Smooth muscle cell (in vitro differentiated cells): Measurements from ENCODE around the gene RAB38. TPM values are rescaled to one million over a fixed set of nuclear protein-coding genes. Genes with fewer than 3 reads are reported as not detected.

ENCODE experiments used
- DNase-seq: peaks from one replicate; lab custom pipeline; 2025; ENCODE audit not compliant: unreplicated experiment; lab: John Stamatoyannopoulos, UW
- H2AFZ ChIP-seq: fragments of 200-600 bp; sonication (generic); 2 replicates; pipeline ENCODE4 v1.6.0; 2016; ENCODE audit warnings: antibody characterized with exemption, low read depth, mild to moderate bottlenecking
- H3F3A ChIP-seq: fragments of 200-600 bp; sonication (generic); 2 replicates; pipeline ENCODE4 v1.6.0; 2017; ENCODE audit warnings: antibody characterized with exemption, low read depth
- H3K27ac ChIP-seq: fragments of 200-600 bp; sonication (generic); 2 replicates; pipeline ENCODE4 v1.5.1; 2016; ENCODE audit warnings: low read depth, mild to moderate bottlenecking
- H3K27me3 ChIP-seq: fragments of 200-600 bp; sonication (generic); 2 replicates; pipeline ENCODE4 v1.6.1; 2016; ENCODE audit warnings: low read depth, mild to moderate bottlenecking
- H3K36me3 ChIP-seq: fragments of 200-600 bp; sonication (generic); 2 replicates; pipeline ENCODE4 v1.5.1; 2016; ENCODE audit warnings: low read depth
- H3K4me1 ChIP-seq: fragments of 200-600 bp; sonication (generic); 2 replicates; pipeline ENCODE4 v1.5.1; 2016; ENCODE audit warnings: low read depth
- H3K4me2 ChIP-seq: fragments of 200-600 bp; sonication (generic); 2 replicates; pipeline ENCODE4 v1.6.0; 2016; ENCODE audit warnings: mild to moderate bottlenecking
- H3K4me3 ChIP-seq: fragments of 200-600 bp; sonication (generic); 2 replicates; pipeline ENCODE4 v1.5.1; 2016; ENCODE audit warnings: mild to moderate bottlenecking
- H3K79me2 ChIP-seq: fragments of 200-600 bp; sonication (generic); 2 replicates; pipeline ENCODE4 v1.6.0; 2016; ENCODE audit warnings: low read depth, mild to moderate bottlenecking
- H3K9ac ChIP-seq: fragments of 200-600 bp; sonication (generic); 2 replicates; pipeline ENCODE4 v1.6.0; 2016; ENCODE audit warnings: low read depth
- H3K9me3 ChIP-seq: fragments of 200-600 bp; sonication (generic); replicated peaks from 2 replicates; pipeline ENCODE4 v1.5.1; 2016; ENCODE audit warnings: low read depth
- H4K20me1 ChIP-seq: fragments of 200-600 bp; sonication (generic); 2 replicates; pipeline ENCODE4 v1.6.0; 2016; ENCODE audit warnings: low read depth
- WGBS: methylation state at CpG from one replicate; pipeline ENCODE4 v1.1.7; 2016; ENCODE audit warnings: low lambda C conversion rate; 5-methylcytosine and 5-hydroxymethylcytosine counted together
- polyA plus RNA-seq: library from polyadenylated mRNA; unstranded; fragments of >200 nt; fragmentation: Nextera tagmentation; extraction: Ambion mirVana; gene quantifications from 2 replicates; pipeline ENCODE4 v1.2.1, GENCODE V29; 2016
- total RNA-seq: library from RNA; depleted of rRNA; stranded (reverse); fragments of >200 nt; gene quantifications from 2 replicates; pipeline ENCODE4 v1.2.3, GENCODE V29; 2014
- TF ChIP-seq, protein P1 (sequence below): fragments of 200-600 bp; sonication (generic); IDR thresholded peaks from 2 replicates; pipeline ENCODE4 v1.5.1; 2017; ENCODE audit warnings: borderline replicate concordance, mild to moderate bottlenecking, antibody characterized with exemption; ENCODE audit not compliant: insufficient read depth, poor library complexity, severe bottlenecking

Gene RAB38
- total and polyA plus RNA-seq, 2 experiments from 2014 or later: 1.9 to 8.4 TPM

DNA sequence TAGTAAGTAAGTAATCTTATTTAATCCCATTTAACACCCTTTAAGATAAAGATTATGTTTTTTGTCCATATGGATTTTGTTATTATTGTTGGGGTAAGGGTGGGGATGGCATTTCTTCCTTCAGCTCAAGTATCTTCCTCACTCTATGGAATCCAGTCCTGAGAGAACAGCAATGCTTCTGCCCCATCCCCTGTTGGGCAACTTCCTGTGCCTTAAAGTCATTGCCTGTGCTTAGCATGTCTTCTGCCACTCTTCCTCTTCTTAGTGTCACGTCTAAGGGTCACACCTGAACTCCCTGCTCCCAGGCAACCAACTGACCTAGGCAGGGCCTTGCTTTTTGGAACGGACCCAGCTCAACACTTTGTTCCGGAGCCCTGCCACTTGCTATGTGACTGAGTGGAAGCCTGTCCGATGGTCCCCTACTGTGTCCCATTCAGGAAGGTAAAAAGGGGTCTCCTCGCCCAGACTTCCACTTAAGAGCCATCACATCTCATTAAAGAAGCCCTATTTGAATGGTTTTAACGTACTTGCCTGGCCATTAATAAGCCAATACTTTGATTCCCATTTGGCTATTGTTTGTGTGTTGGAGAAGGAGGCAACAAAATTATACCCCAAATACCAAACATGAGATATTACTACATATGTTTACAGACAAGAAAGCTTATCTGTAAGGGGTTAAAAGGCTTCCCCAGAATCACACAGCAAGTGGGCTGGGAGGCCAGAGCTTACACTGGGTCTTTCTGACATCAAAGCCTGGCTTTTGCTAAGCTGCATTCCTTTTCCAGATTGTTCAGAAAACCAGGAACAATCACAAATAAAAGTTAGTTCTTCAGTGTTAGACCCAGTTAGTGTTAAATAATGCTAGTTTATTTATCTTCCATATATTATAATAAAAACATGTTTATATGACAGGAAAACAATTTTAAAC, 59.2 kb downstream of the RAB38 start:
- Histone ChIP-seq H3K27ac (no peak overlapping the region), H3K4me2 (no peak overlapping the region), H3K27me3 (no peaks in the 10 kb centered on the region), H3K79me2 (no peaks in the 10 kb centered on the region), H3F3A (no peaks in the 10 kb centered on the region), H3K36me3 (no peaks in the 10 kb centered on the region), H3K4me1 (peaks cover 19% of the 10 kb centered on the region), H3K4me3 (no peak overlapping the region), H2AFZ (no peak overlapping the region), H3K9ac (no peak overlapping the region), H3K9me3 (no peaks in the 10 kb centered on the region), H4K20me1 (no peaks in the 10 kb centered on the region)
- 86% methylated on average over 6 of the region's 6 CpGs for WGBS
- TF ChIP-seq, protein P1, sequence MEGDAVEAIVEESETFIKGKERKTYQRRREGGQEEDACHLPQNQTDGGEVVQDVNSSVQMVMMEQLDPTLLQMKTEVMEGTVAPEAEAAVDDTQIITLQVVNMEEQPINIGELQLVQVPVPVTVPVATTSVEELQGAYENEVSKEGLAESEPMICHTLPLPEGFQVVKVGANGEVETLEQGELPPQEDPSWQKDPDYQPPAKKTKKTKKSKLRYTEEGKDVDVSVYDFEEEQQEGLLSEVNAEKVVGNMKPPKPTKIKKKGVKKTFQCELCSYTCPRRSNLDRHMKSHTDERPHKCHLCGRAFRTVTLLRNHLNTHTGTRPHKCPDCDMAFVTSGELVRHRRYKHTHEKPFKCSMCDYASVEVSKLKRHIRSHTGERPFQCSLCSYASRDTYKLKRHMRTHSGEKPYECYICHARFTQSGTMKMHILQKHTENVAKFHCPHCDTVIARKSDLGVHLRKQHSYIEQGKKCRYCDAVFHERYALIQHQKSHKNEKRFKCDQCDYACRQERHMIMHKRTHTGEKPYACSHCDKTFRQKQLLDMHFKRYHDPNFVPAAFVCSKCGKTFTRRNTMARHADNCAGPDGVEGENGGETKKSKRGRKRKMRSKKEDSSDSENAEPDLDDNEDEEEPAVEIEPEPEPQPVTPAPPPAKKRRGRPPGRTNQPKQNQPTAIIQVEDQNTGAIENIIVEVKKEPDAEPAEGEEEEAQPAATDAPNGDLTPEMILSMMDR: no peak
- DNase-seq: no peak

DNA sequence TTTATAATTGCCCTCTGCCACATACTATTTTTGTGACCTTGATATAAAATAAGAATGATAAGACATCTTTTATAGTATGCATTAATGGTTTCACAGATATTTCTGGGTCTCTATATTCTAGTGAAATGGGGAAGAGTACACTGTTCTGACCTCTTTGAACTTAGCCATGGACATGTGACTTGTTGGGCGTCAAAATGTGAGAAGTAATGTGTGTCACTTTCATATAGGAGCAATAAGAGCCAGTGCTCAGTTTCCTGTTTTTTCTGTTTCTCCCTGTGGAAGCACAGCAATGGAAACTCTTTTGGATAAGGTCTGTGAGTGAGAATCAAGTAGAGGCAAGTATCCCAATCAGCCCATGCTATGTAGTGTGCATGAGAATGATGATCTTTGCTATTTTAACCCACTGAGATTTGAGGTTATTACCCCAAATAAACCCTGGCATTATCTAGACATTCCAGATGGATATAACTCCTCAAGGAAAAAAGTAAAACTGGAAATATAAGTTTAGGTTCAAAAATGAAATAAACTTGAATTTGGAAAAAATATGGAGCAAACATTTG, 60.7 kb downstream of the RAB38 start:
- Histone ChIP-seq H3K4me3 (no peak overlapping the region), H3K27ac (no peak overlapping the region), H3K9ac (no peak overlapping the region), H3K4me1 (peaks cover 19% of the 10 kb centered on the region), H3F3A (no peaks in the 10 kb centered on the region), H3K9me3 (no peaks in the 10 kb centered on the region), H3K4me2 (no peak overlapping the region), H3K79me2 (no peaks in the 10 kb centered on the region), H4K20me1 (no peaks in the 10 kb centered on the region), H2AFZ (no peak overlapping the region), H3K36me3 (no peaks in the 10 kb centered on the region), H3K27me3 (no peaks in the 10 kb centered on the region)
- WGBS: 100% methylated on average over 1 of the region's 1 CpG
- no peak for DNase-seq
- TF ChIP-seq, protein P1: no peak

DNA sequence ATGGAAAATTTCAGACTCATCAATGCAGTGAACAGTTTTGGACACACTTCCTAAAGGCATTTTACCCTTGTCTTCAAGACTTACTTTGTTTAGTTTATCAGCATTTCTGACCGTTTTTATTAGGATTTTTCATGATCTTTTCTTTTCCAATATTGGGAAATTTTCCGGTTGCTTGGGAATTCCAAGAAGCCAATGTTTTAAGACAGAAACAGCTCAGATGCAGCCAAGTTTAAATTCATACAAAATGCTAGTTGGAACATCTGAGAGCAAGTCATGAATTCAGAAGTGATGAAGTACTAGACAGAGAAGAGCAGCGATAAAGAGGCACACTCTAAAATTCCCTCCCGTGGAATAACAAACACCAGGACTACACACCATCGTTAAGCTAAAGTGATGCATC, 68.6 kb downstream of the RAB38 start:
- H3K4me3 ChIP-seq: no peak overlapping the region

More for the DNA sequence above, 68.6 kb downstream of the RAB38 start:
- H2AFZ ChIP-seq: no peak overlapping the region
- no peaks in the 10 kb centered on the region for H3K9me3 ChIP-seq
- H3K36me3 ChIP-seq: no peaks in the 10 kb centered on the region
- H3K27ac ChIP-seq: no peak overlapping the region
- H4K20me1 ChIP-seq: no peaks in the 10 kb centered on the region
- H3K9ac ChIP-seq: no peak overlapping the region
- no peak for DNase-seq
- H3F3A ChIP-seq: no peaks in the 10 kb centered on the region
- WGBS: 79% methylated on average over 5 of the region's 5 CpGs
- H3K79me2 ChIP-seq: no peaks in the 10 kb centered on the region
- no peak overlapping the region for H3K4me2 ChIP-seq
- no peaks in the 10 kb centered on the region for H3K4me1 ChIP-seq
- TF ChIP-seq, protein P1: no peak
- no peaks in the 10 kb centered on the region for H3K27me3 ChIP-seq
